Fibroblast of peridontal ligament (primary cell): Measurements from ENCODE around the gene KCNS3.

Experiments
- DNase-seq: peaks from one replicate; pipeline ENCODE4 v3.0.0-alpha.2; 2010; ENCODE audit errors: extremely low read depth

Gene KCNS3

DNA sequence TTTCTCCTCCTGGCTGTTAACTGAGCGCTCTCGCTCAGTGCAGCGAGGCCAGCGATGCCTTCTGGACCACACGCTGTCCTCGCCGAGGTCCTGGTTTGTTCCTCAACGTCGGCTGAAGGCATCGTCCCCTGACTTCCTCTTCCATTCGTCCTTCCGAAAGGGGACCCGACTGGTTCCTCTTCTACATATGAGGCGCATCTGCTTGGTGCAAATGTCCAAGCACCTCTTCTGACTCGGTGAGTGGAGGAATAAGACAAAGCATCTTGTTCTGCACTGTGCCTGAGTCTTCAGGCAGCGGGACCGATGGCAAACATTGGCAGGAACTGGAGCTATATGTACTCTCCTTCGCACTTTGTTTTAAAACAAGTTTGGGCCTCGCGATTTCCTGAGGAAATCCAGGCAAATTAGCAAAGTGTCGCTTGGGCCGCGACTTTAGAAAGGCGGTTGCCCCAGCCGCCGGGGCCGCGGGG, 621 bp upstream of the KCNS3 start:
- DNase-seq: peak; percentile 19

DNA sequence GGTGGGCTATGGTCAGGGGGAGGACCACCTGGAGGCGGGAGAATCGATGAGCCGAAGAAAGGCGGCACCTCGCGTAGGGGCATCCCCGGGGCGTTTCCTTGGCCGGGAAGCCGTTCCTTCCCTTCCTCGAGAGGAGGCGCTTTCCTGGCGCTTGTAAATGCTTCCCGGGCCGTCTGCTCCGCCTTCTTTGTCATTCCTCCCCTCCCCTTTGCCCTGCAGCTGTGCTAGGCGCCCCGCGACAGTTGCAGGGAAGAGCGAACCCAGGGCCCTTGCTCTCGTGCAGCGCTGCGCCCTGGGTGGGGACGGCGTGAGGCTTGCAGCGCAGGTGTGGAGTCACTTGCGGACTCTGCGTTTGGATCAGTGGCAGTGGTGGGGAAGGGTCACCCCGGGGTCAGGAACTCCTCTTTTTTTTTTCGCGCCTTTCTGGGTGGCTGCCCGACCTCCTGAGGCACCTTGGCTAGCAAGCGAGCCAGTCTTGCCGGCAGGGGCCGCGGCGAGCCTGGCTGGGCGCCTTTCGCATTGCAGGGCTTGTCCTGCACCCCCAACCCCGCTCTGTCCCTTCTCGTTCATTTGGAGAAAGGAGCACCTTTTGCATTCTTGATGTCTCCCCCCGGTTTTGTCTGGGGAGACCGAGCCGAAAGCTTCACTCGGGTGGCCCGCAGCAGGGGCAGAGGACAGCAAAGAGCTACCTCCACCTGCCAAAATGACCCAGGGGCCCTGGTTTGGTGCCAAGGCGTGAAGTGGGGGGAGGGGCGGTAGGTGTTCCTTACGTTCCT, 858 bp downstream of the KCNS3 start:
- peak; percentile 62 for DNase-seq

DNA sequence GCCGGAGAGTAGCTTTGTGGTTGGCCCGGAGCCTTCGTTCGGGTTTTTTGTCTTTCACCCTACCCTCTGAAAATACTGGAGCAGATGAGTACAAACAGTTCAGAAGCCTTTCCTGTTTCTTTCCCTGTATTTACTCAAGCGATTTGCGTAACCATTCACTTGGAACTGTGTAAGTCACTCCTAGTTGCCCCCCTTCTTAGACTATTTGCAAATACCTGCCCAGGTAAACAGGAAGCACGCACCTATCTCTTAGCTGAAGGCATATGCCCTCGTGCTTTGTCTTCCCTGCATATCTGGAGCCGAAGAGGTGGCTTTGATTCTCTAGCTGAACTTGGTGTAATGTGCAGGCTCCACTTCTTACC, 1.4 kb downstream of the KCNS3 start:
- DNase-seq: no peak

DNA sequence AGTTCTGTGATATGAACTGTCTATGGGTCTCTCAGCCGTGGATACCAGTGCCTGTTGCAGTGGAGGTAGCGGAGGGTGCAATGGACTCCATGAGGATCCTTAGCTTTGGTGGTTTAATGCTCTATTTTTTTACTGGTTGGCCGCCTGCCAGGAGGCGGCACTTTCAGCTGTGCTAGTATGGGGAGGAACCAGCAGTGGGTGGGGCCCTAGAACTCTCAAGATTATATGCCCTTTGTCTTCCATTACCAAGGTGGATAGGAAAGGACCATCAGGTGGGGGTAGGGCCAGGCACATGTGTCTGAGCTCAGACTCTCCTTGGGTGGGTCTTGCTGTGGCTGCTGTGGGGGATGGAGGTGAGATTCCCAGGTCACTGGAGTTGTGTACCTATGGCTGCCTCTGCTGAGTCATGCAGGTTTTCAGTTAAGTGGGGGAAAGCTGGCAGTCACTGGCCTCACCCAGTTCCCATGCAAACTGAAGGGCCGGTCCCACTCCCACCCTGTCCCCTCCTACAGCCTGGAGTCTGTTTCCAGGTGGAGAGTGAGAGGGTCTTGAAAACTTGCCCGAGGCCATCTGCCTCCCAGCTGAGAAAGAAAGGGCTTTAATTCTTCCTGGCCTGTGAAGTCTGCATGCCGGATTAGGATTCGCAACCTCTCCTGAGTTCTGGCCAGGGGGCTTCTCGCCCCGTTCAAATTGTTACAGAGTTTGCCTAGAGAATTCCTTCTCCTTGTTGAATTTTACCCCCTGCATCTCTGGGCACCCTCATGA, 14.5 kb downstream of the KCNS3 start:
- no peak for DNase-seq

GRCh38 chr2:17894005-17894404, 15.5 kb downstream of the KCNS3 start:
- no peak for DNase-seq

DNA sequence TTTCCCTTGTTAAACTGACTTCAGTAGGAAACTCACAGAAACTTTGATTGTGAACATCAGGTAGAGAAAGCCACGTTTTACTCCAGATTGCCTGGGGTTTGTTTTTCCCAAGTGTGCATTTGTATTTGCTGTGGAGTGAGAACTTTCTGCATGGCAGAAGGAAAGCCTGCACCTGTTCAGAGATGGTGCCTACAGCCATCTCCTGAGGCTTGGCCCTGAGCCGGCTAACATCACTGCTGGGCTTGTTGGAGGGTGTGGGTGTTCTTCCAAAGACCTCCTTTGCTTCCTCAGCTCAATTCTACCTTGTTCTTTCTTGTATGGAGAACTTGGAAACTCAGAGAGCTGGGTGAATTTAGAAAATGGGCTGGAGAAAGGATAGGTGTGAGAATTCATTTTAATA, 16.1 kb downstream of the KCNS3 start:
- DNase-seq: no peak

GRCh38 chr2:17899871-17900270, 21.4 kb downstream of the KCNS3 start:
- DNase-seq: no peak

GRCh38 chr2:17901246-17901645, 22.8 kb downstream of the KCNS3 start:
- no peak for DNase-seq

- DNase-seq: no peak
These were observed 32.5 kb downstream of the KCNS3 start for GRCh38 chr2:17910980-17911379.

DNA sequence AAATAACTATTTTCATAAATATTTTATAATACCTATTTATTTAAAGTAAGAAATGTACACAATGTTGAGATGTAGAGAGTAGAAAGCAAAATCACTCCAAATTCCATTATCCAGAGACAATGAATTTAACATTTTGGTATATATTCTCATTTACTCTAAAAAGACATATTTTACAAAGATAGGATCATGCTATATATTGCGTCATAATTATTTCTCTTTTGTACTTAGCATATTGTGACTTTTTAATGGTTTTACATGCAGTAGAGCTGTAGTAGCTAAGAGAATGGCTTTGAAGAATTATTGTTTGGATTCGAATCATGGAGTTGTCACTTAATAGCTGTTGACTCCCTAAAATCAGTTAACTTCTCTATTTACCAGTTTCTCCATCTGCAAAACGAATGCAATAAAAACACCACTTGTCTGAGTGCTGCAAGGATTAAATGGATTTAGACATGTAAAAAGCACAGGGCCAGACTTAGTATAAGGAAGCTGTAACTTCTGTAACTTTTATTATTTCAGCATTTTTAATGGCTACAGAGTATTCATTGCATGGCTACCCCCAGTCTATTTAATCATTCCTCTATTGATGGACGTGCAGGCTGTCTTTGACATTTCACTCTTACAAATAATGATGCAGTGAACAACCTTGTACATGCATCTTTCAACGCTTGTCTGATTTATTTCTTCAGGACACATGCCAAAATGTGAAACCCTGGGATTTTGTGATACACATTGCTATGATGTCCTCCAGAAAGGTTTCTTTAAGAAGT, 33.2 kb downstream of the KCNS3 start:
- no peak for DNase-seq

- no peak for DNase-seq
These were observed 33.8 kb downstream of the KCNS3 start for GRCh38 chr2:17912266-17912691.

DNA sequence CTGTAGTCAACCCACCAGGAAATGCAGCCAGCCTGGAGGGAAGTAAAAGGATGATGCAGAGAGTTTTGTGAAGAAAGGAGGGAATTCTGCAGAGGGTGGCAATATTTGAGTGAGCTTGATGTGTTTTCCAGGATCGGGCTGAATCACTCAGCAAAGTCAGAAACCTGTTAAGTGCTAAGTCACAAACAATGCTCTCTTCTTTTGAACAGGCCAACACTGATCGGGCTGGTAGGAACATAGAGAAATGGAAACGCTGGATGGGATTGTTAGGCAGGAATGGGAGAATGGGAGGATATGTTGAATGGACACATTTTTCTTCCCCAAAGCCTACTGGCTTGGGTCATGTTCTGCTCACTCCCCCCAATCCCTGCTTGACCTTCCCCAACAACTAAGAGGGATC, 36.6 kb downstream of the KCNS3 start:
- no peak for DNase-seq

GRCh38 chr2:17915811-17916518, 37.5 kb downstream of the KCNS3 start:
- DNase-seq: no peak

- peak; percentile 6 for DNase-seq
These were observed 38.1 kb downstream of the KCNS3 start for GRCh38 chr2:17916584-17916983.

- peak; percentile 27 for DNase-seq
These were observed 40.3 kb downstream of the KCNS3 start for GRCh38 chr2:17918789-17919188.

DNA sequence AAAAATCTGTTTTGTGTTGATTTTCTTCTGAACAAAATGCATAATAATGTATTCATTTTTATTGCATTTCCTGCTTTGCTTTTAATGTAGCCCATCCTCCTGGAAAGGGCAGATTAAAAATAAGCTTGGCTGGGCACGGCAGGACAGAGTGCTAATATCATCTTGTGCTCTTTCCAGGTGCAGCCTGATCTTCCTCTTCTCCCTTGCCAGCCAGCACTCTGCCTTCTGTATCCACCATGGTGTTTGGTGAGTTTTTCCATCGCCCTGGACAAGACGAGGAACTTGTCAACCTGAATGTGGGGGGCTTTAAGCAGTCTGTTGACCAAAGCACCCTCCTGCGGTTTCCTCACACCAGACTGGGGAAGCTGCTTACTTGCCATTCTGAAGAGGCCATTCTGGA, 52.3 kb downstream of the KCNS3 start:
- DNase-seq: no peak

DNA sequence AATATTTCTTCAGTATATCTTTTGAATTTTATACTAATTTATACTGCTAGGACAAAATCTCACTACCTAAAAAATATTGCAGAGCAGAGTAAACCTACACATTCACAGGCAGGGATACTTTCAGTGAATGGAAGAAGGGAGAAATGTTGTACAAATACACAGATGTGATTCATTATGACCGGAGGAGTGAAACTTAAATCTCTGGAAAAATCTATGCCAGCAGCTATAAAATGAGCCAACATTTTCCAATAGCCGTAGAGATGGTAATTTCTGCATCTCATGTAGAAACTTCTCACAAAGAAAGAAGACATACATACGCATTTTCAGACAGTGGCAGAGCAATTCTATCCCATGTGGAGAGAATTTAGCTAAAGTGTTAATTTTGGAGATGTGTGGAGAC, 54.8 kb downstream of the KCNS3 start:
- DNase-seq: peak; percentile 74

GRCh38 chr2:17934721-17935120, 56.3 kb downstream of the KCNS3 start:
- peak; percentile 89 for DNase-seq

- DNase-seq: no peak
These were observed 56.9 kb downstream of the KCNS3 start for GRCh38 chr2:17935242-17935885.

GRCh38 chr2:17936599-17936998, 58.1 kb downstream of the KCNS3 start:
- DNase-seq: no peak

- DNase-seq: peak; percentile 30
These were observed 61.7 kb downstream of the KCNS3 start for GRCh38 chr2:17940091-17940630.
